ENCODE data around the gene UPF1. TPM values are rescaled to one million over a fixed set of nuclear protein-coding genes. Genes with fewer than 3 reads are reported as not detected.
"Not testable (repeated sequence)": the region's sequence is repeated elsewhere in the genome, so short reads cannot be mapped to it uniquely, and the experiment has no call there.

UPF1 gene
- total and polyA plus RNA-seq, 7 donors: 27.6 to 62.1 (median 49.0) TPM

GRCh38 chr19:18913466-18913865 lies 81.7 kb downstream of the UPF1 start:
- no peak for DNase-seq
- no peak overlapping the region for H3K27ac ChIP-seq
- TF ChIP-seq CTCF (IDR thresholded peaks at IDR 0.05) (no peak), POLR2A (IDR thresholded peaks at IDR 0.05) (no peak), POLR2AphosphoS5 (IDR thresholded peaks at IDR 0.05) (no peak), EP300 (IDR thresholded peaks at IDR 0.05) (no peak)
- no peaks in the 10 kb centered on the region for H3K9me3 ChIP-seq
- 94 to 95% methylated on average over 5 of the region's 5 CpGs for WGBS, 2 donors
- no peak overlapping the region for H3K4me3 ChIP-seq
- H3K4me1 ChIP-seq: peaks cover 0 to 25% (median 15%) of the 10 kb centered on the region in 4 donors
- H3K27me3 ChIP-seq: no peaks in the 10 kb centered on the region
- intact Hi-C loops (cut with DNase I): no loop called here
- H3K36me3 ChIP-seq: peaks cover 0 to 61% (median 18%) of the 10 kb centered on the region in 4 donors

- Histone ChIP-seq H3K9me3 (no peaks in the 10 kb centered on the region), H3K4me1 (peaks cover 0 to 34% (median 25%) of the 10 kb centered on the region in 4 donors), H3K36me3 (peaks cover 0 to 51% (median 16%) of the 10 kb centered on the region in 4 donors), H3K4me3 (no peak overlapping the region), H3K27ac (no peak overlapping the region), H3K27me3 (no peaks in the 10 kb centered on the region)
- intact Hi-C loops (cut with DNase I): no loop called here
- no peak for TF ChIP-seq CTCF (IDR thresholded peaks at IDR 0.05)
- TF ChIP-seq POLR2A (IDR thresholded peaks at IDR 0.05): no peak
- no peak for TF ChIP-seq EP300 (IDR thresholded peaks at IDR 0.05)
- no peak for TF ChIP-seq POLR2AphosphoS5 (IDR thresholded peaks at IDR 0.05)
- DNase-seq: no peak
- WGBS, 2 donors: 51 to 58% methylated on average over 5 of the region's 5 CpGs
Observed at GRCh38 chr19:18915639-18916038, 83.9 kb downstream of the UPF1 start.

- Histone ChIP-seq H3K4me1 (peaks cover 0 to 44% (median 26%) of the 10 kb centered on the region in 4 donors), H3K4me3 (peak overlapping the region in 1 of 4 donors; percentile 96), H3K36me3 (peaks cover 8 to 48% (median 24%) of the 10 kb centered on the region in 4 donors), H3K27ac (peak overlapping the region in 1 of 4 donors; percentile 93)
- DNase-seq; intact Hi-C loops (cut with DNase I); H3K27me3 ChIP-seq; H3K9me3 ChIP-seq: not testable (repeated sequence)
- WGBS, 2 donors: 75 to 86% methylated on average over 9 of the region's 9 CpGs
Observed at GRCh38 chr19:18917593-18917992, 85.8 kb downstream of the UPF1 start.

Other genes with a start within 250 kb of the UPF1 start
- 100 to 1,000 TPM in 1 of 4 donors, 10 to 100 TPM in 3; 70.3 to 101 (median 85.6) TPM for gene REX1BD, start 243.2 kb upstream of the UPF1 start, total RNA-seq
- 10 to 100 TPM; 40.5 to 79.1 (median 63.1) TPM for gene REX1BD, start 243.2 kb upstream of the UPF1 start, polyA plus RNA-seq
- 10 to 100 TPM in 2 of 4 donors, 1 to 10 TPM in 1, under 1 TPM in 1; 0.82 to 28.8 (median 17.0) TPM for gene CRLF1, start 225.2 kb upstream of the UPF1 start, total RNA-seq
- gene CRLF1, start 225.2 kb upstream of the UPF1 start, polyA plus RNA-seq: 1 to 10 TPM in 1 of 3 donors, under 1 TPM in 1, not detected in 1; 0.60 to 6.8 TPM
- 1 to 10 TPM in 3 of 4 donors, under 1 TPM in 1; 0.82 to 6.4 (median 4.1) TPM for gene TMEM59L, start 219.1 kb upstream of the UPF1 start, total RNA-seq
- gene TMEM59L, start 219.1 kb upstream of the UPF1 start, polyA plus RNA-seq: 1 to 10 TPM in 1 of 3 donors, not detected in 2; 5.0 TPM
- gene KLHL26, start 194.9 kb upstream of the UPF1 start, total RNA-seq: 1 to 10 TPM; 3.8 to 8.3 (median 5.9) TPM
- gene KLHL26, start 194.9 kb upstream of the UPF1 start, polyA plus RNA-seq: 1 to 10 TPM; 1.6 to 4.8 (median 1.8) TPM
- gene CRTC1, start 148.3 kb upstream of the UPF1 start, total RNA-seq: 1 to 10 TPM; 2.5 to 7.2 (median 4.6) TPM
- gene CRTC1, start 148.3 kb upstream of the UPF1 start, polyA plus RNA-seq: 1 to 10 TPM; 2.8 to 8.9 (median 3.6) TPM
- gene COMP, start 40.7 kb upstream of the UPF1 start, total RNA-seq: 1 to 10 TPM in 2 of 4 donors, under 1 TPM in 2; 0.54 to 6.9 (median 1.0) TPM
- gene COMP, start 40.7 kb upstream of the UPF1 start, polyA plus RNA-seq: under 1 TPM in 1 of 3 donors, not detected in 2; 0.22 TPM
- gene CERS1, start 64.2 kb downstream of the UPF1 start, total RNA-seq: 1 to 10 TPM in 2 of 4 donors, under 1 TPM in 2; 0.36 to 3.6 (median 1.1) TPM
- gene CERS1, start 64.2 kb downstream of the UPF1 start, polyA plus RNA-seq: under 1 TPM in 1 of 3 donors, not detected in 2; 0.70 TPM
- 100 to 1,000 TPM; 130 to 198 (median 157) TPM for gene COPE, start 87.4 kb downstream of the UPF1 start, total RNA-seq
- gene COPE, start 87.4 kb downstream of the UPF1 start, polyA plus RNA-seq: 100 to 1,000 TPM; 269 to 346 (median 280) TPM
- 10 to 100 TPM; 32.7 to 39.6 (median 38.4) TPM for gene DDX49, start 87.8 kb downstream of the UPF1 start, total RNA-seq
- gene DDX49, start 87.8 kb downstream of the UPF1 start, polyA plus RNA-seq: 10 to 100 TPM; 35.4 to 51.1 (median 46.1) TPM
- 10 to 100 TPM; 15.7 to 36.3 (median 31.8) TPM for gene HOMER3, start 109.3 kb downstream of the UPF1 start, total RNA-seq
- 10 to 100 TPM in 1 of 3 donors, 1 to 10 TPM in 2; 6.2 to 22.8 (median 6.6) TPM for gene HOMER3, start 109.3 kb downstream of the UPF1 start, polyA plus RNA-seq
- 10 to 100 TPM; 25.0 to 82.3 (median 33.2) TPM for gene SUGP2, start 201.6 kb downstream of the UPF1 start, total RNA-seq
- 10 to 100 TPM in 1 of 3 donors, 1 to 10 TPM in 2; 7.8 to 45.8 (median 9.0) TPM for gene SUGP2, start 201.6 kb downstream of the UPF1 start, polyA plus RNA-seq
- gene ARMC6, start 201.6 kb downstream of the UPF1 start, total RNA-seq: 10 to 100 TPM; 11.4 to 21.7 (median 13.5) TPM
- 10 to 100 TPM; 15.6 to 23.5 (median 20.3) TPM for gene ARMC6, start 201.6 kb downstream of the UPF1 start, polyA plus RNA-seq
- gene SLC25A42, start 232.0 kb downstream of the UPF1 start, total RNA-seq: 1 to 10 TPM; 6.3 to 8.2 (median 7.3) TPM
- gene SLC25A42, start 232.0 kb downstream of the UPF1 start, polyA plus RNA-seq: 1 to 10 TPM; 2.4 to 9.5 (median 9.0) TPM